GM04503 (cell line): ENCODE results near the gene NT5DC2.
A peak's percentile ranks its signal among the peaks of the same experiment; 100 is the strongest.

Experiments used
- DNase-seq: peaks from one replicate; pipeline ENCODE4 v3.0.0-alpha.2; 2012; ENCODE audit warnings: low read depth

NT5DC2 gene

GRCh38 chr3:52533623-52534280 lies at the start of gene NT5DC2:
Gene NT5DC2 (minus strand): TSS chr3:52533857. CDS start chr3:52533737, 120 bp downstream.
- no peak for DNase-seq

DNA sequence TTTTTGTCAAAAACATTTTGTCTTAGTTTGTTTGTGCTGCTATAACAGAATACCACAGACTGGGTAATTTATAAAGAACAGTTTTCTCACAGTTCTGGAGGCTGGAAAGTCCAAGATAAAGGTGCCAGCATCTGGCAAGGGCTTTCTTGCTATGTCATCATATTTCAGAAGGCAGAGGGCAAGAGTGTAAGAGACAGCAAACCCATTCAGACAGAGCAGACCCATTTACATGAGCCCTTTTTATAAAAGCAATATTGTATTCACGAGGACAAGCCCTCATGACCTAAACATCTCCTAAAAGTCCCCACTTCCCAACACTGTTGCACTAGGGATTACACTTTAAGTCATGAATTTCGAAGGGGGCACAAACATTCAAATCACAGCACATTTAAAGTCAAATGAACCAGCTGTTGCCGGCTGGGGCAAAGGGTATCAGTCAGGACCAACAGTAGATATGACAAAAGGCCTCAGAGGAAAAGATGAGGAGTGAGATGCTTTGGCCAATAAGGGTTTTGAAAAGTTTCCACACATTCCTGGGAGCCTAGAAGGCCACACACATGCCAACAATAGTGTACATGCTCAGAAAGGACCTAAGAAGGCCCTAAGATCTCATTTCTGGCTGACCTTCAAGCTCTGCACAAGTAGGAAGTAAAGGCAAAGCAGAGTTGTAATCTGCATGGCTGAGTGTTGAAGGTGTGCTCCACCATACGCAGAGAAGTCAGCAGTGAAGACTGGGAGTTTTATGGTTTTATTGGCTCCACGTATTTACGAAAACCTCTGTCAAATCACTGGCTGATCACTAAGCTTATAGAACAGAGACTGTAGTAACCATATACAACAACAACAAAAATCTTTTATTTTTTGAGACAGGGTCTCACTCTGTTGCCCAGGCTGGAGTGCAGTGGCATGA lies 40.7 kb upstream of the NT5DC2 start:
- no peak for DNase-seq

DNA sequence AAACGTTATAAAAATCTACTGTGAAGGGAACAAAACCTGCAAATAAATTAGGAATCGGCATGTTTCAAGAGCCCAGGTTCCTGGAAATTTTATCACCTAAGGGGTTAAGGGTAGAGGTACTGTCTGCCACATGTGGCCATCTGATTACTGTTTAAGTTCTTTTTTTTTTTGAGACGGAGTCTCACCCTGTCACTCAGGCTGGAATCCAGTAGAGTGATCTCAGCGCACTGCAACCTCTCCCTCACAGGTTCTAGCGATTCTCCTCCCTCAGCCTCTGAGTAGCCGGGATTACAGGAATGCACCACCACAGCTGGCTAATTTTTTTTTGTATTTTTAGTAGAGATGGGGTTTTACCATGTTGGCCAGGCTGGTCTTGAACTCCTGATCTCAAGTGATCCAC lies 38.6 kb upstream of the NT5DC2 start:
- no peak for DNase-seq

DNA sequence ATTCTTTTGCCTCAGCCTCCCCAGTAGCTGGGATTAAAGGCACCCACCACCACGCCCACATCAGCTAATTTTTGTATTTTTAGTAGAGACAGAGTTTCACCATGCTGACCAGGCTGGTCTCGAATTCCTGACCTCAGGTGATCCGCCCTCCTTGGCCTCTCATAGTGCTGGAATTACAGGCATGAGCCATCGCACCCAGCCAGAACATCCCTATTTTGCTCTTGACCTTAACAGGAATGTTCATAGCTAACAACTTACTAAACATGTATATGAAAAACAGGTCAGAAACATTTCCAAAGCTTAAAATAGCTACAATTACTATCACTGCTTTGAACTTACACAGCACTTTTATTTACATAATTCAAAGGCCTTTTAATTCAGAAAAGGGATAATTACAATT lies 36.4 kb upstream of the NT5DC2 start:
- peak; percentile 34 for DNase-seq

DNA sequence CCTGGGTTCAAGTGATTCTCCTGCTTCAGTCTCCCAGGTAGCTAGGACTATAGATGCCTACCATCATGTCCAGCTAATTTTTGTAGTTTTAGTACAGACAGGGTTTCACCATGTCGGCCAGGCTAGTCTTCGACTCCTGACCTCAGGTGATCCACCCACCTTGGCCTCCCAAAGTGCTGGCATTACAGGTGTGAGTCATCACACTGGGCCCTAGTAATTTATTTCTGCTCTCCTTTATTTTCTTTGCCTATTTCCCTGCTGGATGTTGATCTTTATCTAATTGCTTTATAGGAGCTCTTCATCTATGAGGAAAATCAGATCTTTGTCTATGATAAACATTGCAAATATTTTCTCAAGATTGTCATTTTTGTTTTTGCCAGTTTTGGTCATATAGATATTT lies 34.4 kb upstream of the NT5DC2 start:
- no peak for DNase-seq

- no peak for DNase-seq
Observed at GRCh38 chr3:52563984-52564383, 30.3 kb upstream of the NT5DC2 start.

DNA sequence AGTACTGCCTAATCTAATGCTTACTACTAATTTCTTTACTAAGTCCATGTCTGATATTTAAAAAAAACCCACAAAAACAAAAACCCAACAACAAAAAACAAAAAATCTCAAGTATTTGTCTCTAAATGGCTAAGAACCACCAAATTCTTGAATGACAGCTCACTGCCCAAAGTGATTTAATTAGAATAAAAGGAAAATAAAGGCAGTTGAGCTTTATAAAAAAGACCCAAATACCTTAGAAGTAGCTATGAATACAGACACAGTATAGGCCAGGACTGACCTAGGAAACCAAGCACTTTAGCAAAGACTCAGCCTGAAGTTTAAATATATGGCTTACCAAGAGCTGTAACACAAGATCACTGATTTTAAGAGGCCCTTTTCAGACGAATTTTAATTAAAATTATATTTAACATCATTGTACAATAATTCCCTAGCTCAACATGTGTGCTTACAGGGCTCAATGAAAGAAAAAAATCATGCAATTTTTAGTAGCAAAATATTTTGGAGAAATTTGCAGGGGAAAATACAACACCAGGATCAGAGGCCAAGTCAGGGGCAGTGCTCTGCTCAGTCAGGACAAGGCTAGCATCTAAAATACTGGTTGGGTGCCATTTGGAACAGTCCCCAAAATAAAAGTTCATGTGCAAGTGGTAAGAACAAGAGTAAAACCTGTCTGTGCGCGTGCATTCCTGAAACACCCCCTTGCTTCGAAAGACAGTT lies 27.5 kb upstream of the NT5DC2 start:
- DNase-seq, result no peak

- DNase-seq, result no peak
Observed at GRCh38 chr3:52558436-52558835, 24.8 kb upstream of the NT5DC2 start.

GRCh38 chr3:52557011-52557960 lies 23.6 kb upstream of the NT5DC2 start:
- no peak for DNase-seq

GRCh38 chr3:52555056-52555455 lies 21.4 kb upstream of the NT5DC2 start:
- no peak for DNase-seq

DNA sequence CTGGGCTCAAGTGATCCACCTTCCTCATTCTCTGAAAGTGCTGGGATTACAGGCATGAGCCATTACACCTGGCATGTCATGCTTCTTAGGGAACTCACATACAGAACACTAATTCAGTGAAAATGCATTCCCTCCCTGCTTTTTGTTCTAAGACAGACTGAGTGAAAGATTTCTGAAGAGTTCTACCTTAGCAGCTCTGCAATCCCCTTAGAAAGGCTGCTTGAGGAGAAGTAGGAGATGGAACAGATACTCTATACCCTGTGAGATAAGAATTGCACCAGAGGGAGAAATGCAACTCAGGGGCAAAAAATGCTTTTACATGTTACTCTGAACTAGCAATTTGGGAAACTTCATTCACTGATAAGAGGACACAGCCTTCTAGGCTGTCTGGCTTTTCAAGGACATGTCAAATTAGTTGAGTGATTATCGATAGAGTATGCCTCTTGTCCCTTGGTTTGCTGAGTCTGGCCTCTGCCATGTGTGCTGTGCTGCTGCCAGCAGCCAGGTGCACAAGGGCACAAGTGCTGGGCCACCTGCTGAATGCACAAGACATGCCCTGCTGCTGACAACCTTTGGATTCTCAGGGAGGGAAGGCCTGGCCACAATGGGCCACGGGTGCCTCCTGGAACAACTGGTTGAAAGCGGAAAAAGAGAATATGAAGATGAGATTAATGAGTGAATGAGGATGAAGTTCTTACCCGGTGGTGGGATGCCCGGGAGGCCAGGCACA lies 20.5 kb upstream of the NT5DC2 start:
- no peak for DNase-seq

DNA sequence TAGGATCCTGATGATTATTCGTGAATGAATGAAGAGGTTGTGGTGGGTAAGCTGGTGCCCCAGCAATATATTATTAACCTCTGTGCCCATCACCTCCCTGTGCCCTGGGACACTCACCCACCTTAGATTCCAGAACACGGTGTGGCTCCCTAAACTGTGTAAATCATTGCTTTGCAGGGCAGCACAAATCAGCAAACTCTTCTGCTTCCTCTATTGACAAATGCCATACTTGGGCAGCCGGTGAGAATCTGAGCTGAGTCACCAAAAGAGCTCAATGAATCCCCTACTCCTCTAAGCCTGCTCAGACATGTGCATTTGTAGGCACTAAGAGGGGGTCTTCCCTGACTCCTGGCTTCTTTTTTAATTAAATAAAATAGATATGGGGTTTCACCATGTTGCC lies 18.4 kb upstream of the NT5DC2 start:
- DNase-seq, result no peak

- no peak for DNase-seq
Observed at GRCh38 chr3:52551118-52551517, 17.5 kb upstream of the NT5DC2 start.

DNA sequence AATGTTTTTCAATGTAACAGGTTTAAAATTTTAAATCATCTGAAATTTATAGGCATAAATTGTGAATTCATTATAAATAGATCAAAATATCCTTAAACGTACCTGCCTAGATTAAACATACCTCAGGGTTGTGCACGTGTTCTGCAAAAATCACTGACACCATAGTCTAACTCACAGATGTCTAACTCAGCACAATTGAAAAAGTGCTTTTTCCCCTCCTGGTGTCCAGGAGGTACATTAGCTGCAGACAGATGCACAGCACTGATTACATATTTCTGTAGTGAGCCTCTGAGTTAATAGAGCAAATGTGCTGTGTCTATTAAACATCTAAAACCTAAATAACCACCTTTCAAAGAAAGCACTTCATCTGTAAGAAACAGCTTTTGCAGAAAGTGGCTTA lies 13.5 kb upstream of the NT5DC2 start:
- DNase-seq, result no peak

DNA sequence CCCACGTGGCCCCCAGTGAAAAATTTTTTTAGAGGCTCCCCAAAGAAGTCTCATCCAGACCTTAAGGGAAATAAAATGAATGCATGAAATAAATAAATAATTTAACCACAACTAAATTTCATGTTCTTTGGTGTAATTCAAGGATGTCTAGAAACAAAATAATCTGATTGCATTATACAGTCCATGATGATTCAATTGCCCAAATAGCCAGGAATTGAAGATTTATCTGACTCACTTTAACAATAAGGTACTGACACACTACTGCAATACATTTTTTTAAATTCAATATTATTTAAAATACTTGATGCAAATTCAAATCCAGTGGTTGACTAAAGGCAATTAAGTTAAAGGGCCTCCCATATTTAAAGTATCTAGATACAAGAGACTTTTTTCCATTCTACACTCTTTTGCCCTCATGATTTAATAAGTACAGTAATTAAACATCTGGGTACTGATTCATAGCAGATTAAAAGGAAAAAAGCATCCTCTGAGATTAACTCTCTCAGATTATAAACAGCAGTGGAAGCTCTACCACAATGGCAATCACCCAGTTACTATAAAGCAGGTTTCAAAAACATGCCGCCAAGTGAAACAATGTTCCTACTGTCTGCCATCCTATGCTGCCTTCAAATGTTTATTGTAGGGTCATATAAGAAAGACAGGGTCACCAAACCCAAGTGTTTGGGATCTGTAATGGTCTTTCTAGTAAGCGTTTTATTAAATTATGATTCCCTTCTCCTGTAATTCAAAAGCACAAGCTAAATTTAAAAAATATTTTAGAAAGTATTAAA lies 12.6 kb upstream of the NT5DC2 start:
- DNase-seq, result no peak

GRCh38 chr3:52544937-52545336 lies 11.3 kb upstream of the NT5DC2 start:
- DNase-seq, result no peak

- DNase-seq, result no peak
Observed at GRCh38 chr3:52541050-52541449, 7.4 kb upstream of the NT5DC2 start.

GRCh38 chr3:52539010-52539653 lies 5.5 kb upstream of the NT5DC2 start:
- DNase-seq, result no peak

- DNase-seq, result no peak
Observed at GRCh38 chr3:52537726-52538421, 4.2 kb upstream of the NT5DC2 start.
